Ascending aorta (tissue), 2 donors: ENCODE results near the gene CDK3. TPM values are rescaled to one million over a fixed set of nuclear protein-coding genes. Genes with fewer than 3 reads are reported as not detected.

Experiments used
- DNase-seq, 2 donors: peaks; one replicate each; pipeline ENCODE4 v3.0.0-alpha.2; 2019; ENCODE audit warnings: low spot score in 2 of 2
- H3K27ac ChIP-seq, 2 donors: fragments of 200-600 bp; sonication (generic); one replicate each; pipeline ENCODE4 v1.5.1; 2016 to 2017; ENCODE audit warnings: mild to moderate bottlenecking in 1 of 2
- H3K27me3 ChIP-seq: fragments of 200-600 bp; sonication (generic); one replicate; pipeline ENCODE4 v1.5.1; 2017
- H3K36me3 ChIP-seq, 2 donors: fragments of 200-600 bp; sonication (generic); one replicate each; pipeline ENCODE4 v1.5.1; 2016
- H3K4me1 ChIP-seq, 2 donors: fragments of 200-600 bp; sonication (generic); one replicate each; pipeline ENCODE4 v1.5.1; 2016 to 2017; ENCODE audit warnings: mild to moderate bottlenecking in 1 of 2
- H3K4me3 ChIP-seq, 2 donors: fragments of 200-600 bp; sonication (generic); one replicate each; pipeline ENCODE4 v1.5.1; 2016 to 2017; ENCODE audit warnings: mild to moderate bottlenecking in 1 of 2
- H3K9me3 ChIP-seq, 2 donors: fragments of 200-600 bp; sonication (generic); one replicate each; pipeline ENCODE4 v1.5.1; 2016
- intact Hi-C: fragments of 100-400 bp; cut with DNase I; formaldehyde crosslinking; loops from one replicate; pipeline ENCODE4 v1.15.1; 2023
- total RNA-seq: library from RNA; depleted of rRNA; stranded (reverse); fragments of >200 nt; gene quantifications from one replicate; pipeline ENCODE4 v1.1.0, GENCODE V29; 2016
- TF ChIP-seq, protein P1 (sequence below), 3 experiments: fragments of 200-600 bp in 2 of 3; fragments of 450-650 bp in 1 of 3; sonication (generic) in 2 of 3; IDR thresholded peaks; one replicate each; pipeline ENCODE4 v1.5.1; 2016 to 2019; ENCODE audit warnings: antibody characterized with exemption in 3 of 3, mild to moderate bottlenecking in 1 of 3, moderate library complexity in 1 of 3

Gene CDK3
- total RNA-seq, 1 donor from 2014 or later = 2.1 TPM

- no peak for DNase-seq
- H3K9me3 ChIP-seq = no peaks in the 10 kb centered on the region
- no peaks in the 10 kb centered on the region for H3K27me3 ChIP-seq
- TF ChIP-seq, protein P1, sequence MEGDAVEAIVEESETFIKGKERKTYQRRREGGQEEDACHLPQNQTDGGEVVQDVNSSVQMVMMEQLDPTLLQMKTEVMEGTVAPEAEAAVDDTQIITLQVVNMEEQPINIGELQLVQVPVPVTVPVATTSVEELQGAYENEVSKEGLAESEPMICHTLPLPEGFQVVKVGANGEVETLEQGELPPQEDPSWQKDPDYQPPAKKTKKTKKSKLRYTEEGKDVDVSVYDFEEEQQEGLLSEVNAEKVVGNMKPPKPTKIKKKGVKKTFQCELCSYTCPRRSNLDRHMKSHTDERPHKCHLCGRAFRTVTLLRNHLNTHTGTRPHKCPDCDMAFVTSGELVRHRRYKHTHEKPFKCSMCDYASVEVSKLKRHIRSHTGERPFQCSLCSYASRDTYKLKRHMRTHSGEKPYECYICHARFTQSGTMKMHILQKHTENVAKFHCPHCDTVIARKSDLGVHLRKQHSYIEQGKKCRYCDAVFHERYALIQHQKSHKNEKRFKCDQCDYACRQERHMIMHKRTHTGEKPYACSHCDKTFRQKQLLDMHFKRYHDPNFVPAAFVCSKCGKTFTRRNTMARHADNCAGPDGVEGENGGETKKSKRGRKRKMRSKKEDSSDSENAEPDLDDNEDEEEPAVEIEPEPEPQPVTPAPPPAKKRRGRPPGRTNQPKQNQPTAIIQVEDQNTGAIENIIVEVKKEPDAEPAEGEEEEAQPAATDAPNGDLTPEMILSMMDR (IDR thresholded peaks at IDR 0.05) = no peak
- H3K4me3 ChIP-seq = no peak overlapping the region
- H3K27ac ChIP-seq = no peak overlapping the region
- H3K36me3 ChIP-seq = peaks cover 89 to 90% of the 10 kb centered on the region in 2 donors
- intact Hi-C loops = no loop called here
- H3K4me1 ChIP-seq = no peaks in the 10 kb centered on the region
Observed at GRCh38 chr17:76054112-76054476, 53.4 kb downstream of the CDK3 start.

Other genes with a start within 250 kb of the CDK3 start
- 101 TPM for gene GALK1, start 235.7 kb upstream of the CDK3 start, total RNA-seq
- gene UNK, start 216.0 kb upstream of the CDK3 start, total RNA-seq = 73.9 TPM
- gene UNC13D, start 156.5 kb upstream of the CDK3 start, total RNA-seq = 33.1 TPM
- 50.7 TPM for gene WBP2, start 145.5 kb upstream of the CDK3 start, total RNA-seq
- gene TRIM47, start 122.3 kb upstream of the CDK3 start, total RNA-seq = 132 TPM
- 43.3 TPM for gene TRIM65, start 103.9 kb upstream of the CDK3 start, total RNA-seq
- gene MRPL38, start 96.0 kb upstream of the CDK3 start, total RNA-seq = 31.9 TPM
- gene FBF1, start 59.8 kb upstream of the CDK3 start, total RNA-seq = 8.9 TPM
- 18.5 TPM for gene ACOX1, start 21.7 kb upstream of the CDK3 start, total RNA-seq
- 33.6 TPM for gene TEN1, start 21.6 kb upstream of the CDK3 start, total RNA-seq
- not detected for gene EVPL, start 26.5 kb downstream of the CDK3 start, total RNA-seq
- gene SRP68, start 71.7 kb downstream of the CDK3 start, total RNA-seq = 15.6 TPM
- gene GALR2, start 73.9 kb downstream of the CDK3 start, total RNA-seq = 2.3 TPM
- gene ZACN, start 78.3 kb downstream of the CDK3 start, total RNA-seq = not detected
- 123 TPM for gene EXOC7, start 102.9 kb downstream of the CDK3 start, total RNA-seq
- not detected for gene FOXJ1, start 140.4 kb downstream of the CDK3 start, total RNA-seq
- 2.4 TPM for gene RNF157, start 239.6 kb downstream of the CDK3 start, total RNA-seq